Activated CD4-positive, alpha-beta T cell treated with anti-CD3 and anti-CD28 coated beads, Interleukin-2, Interleukin-6, amounts not matched to agents 100 ng/mL and 50 ng/mL, durations not matched to agents 16 hours and 8 hours (primary cell): ENCODE results near the gene TENM3.

Experiments
- DNase-seq: peaks from one replicate; pipeline ENCODE4 v3.0.0-alpha.2; 2020

TENM3 gene

DNA sequence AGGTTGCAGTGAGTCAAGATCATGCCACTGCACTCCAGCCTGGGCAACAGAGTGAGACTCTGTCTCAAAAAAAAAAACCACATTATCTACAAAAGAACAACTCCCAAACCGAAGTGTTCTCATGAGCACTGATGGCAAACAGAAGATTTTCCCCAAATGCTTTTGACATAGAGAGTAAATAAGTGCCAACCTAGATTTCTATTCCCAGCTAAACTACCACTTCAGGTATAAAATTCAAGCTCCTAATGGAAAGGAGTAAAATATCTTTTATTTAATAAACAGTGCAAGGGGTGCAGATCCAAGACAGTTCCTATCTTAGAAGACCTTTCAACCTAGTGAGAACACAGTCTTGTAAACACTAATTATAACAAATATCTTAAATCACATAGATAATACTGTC lies 170.3 kb downstream of the TENM3 start:
- DNase-seq = no peak

DNA sequence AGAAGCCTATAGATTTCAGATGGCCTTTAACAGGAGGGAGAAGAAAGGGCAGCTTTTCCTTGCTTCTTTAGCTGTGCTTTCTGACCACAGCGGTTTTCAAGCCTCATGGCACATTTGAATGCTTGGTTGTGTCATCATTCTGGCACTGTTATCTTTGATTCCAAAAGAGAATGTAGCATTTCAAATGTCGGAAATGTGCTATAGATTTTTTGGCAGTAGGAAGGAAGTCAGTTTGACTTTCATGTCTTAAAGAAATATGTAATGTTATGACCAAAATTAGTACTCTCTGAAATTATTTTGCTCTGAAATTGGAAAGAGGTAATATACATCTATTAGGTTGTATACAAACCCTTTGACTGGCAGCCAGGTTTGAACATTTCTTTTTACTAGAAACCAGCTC lies 171.9 kb downstream of the TENM3 start:
- no peak for DNase-seq

DNA sequence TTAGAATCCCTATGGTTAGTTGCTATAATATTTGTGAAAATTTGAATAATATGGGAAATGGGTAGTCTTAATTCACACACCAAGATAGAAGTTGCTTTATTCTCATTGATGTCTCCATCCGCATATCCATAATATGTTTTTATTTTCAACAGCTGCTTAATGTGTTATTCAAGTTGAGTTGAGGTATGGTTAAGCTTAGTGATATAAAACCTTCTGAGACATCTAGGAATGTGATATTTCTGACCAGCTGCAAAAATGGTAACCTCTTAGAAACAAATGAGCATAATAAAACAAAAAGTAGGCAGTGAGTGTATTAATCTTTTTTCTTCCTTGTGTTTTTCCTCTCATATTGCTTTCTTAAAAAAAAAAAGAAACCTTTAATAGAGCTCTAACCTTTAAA lies 172.9 kb downstream of the TENM3 start:
- no peak for DNase-seq

DNA sequence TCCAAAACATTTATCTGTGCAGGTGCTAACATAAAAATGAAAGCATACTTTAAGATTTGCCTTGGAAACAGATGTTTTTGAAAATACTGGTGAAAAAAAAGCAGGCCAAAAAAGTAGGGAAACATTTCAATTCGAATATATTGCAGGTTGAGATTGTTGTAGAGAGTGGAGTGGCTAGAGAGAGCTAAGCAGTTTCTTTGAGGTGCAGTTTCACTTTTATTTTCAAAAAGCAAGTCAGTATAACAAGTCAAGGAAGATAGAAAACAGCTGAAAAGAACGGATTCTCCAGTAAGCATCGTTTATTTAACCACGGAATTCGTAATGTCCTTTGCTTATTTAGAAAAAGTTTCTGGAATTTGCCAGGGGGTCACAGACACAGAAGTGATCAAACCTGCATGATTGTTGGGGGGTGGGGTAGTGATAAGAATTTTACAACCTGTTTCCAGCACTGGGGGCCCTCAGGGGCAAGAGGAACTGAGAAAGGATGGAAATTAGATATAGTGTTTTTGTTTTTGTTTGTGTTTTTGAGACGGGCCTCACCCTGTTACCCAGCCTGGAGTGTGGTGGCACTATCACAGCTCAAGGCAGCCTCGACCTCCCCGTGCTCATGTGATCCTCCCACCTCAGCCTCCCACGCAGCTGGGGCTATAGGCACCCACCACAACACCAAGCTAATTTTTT lies 175.0 kb downstream of the TENM3 start:
- no peak for DNase-seq

DNA sequence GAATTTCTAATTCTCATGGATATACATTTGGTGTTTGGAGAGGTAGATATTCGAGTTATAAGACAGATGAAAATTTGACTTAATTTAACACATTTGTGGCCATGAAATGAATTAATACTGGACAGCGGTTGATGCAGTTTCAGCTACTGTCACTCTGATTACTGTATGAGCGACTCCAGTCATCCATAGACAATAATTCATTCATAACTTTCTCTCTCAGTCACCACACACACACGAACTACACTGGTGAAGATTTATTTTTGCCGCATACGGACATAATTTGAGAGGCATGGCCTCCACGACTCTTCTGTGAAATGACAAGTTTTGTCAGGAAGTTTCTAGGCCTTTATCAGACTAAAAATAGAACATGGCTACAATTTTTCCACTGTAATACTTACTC lies 177.0 kb downstream of the TENM3 start:
- DNase-seq = no peak

DNA sequence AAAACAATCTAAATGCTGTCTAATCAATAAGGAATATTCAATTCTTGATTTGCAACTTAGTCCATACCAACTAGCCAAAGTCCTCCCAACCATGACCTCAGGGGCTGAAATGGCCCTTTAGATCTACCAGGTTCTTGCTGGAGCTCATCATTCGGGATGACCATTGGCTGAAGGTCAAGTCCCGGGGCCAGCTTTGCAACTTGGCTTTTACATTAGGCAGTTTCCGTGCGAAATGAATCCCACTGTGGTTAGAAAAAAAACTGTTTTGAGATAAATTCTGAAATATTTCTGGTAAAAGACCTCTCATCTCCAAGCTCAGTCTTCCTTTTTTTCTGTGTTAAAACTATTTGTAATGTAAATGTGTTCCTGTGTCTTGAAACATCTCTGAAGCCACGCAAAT lies 178.6 kb downstream of the TENM3 start:
- no peak for DNase-seq

DNA sequence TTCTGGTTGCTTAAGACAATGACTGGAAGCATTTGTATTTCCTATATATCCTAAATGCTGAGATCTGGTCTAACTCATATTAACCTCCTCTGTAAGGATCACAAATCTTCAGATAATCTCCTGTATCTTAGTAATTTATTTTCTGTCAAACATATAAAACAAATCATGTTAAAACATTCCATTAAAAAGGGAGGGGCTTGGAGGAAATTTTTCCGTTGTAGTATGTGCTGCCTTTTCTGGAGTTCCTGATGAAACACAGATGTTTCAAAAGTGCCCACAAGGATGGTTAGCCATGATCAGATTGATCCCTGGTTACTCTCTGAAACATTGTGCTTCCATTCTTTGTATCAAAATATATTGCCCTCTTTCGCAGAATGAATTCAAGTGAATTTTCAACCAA lies 182.1 kb downstream of the TENM3 start:
- no peak for DNase-seq

DNA sequence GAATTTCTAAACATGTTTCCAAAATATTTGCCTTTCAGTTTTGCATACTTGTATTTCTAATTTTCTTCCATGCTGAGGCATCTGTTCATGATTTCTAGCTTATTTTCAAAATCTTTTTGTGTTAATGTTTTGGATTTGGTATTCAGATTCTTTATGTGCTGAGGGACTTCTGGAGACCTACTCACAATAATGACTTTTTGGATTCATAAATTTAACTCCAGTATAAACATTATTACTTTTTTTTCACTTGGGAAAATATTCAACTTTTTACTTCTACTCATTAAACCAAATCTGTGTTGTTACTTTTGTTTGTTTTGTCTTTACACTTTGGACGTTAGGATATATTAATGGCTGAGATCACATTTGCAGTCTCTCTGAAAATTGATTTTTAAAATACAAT lies 183.7 kb downstream of the TENM3 start:
- DNase-seq = no peak

DNA sequence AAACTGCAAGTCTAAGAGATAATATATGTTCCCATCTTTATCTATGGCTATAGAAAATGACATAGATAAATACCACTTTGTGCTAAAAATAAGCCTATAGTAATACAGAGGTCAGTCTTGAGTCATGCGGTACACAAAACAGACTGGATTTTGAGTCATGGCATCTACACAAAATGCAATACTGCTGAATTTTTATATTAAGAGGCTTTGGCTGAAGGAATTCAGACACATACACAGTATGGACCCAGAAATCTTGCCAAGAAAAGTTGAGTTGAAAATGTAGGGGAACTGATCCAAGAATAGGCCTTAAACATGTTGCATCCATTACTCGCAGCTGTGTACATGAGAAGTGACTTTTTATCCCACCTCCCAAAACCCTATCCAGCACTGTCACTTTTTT lies 184.4 kb downstream of the TENM3 start:
- DNase-seq = no peak

DNA sequence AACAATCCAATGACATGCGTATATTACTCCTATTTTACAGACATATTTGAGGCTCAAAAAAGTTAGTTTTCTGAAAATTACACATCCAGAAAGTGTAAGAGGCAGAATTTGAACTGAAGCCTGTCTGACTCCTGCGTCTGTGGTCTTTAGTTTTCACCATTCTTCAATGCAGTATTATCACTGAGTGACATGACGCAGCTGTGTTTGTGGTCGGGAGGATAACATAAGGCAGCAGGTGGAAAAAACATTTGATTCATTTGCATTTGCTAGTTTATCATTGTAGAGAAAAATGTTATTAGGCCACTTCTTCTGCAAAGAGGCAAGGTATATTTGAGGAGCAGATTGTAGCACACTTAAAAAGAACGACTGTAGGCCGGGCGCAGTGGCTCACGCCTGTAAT lies 186.7 kb downstream of the TENM3 start:
- no peak for DNase-seq

DNA sequence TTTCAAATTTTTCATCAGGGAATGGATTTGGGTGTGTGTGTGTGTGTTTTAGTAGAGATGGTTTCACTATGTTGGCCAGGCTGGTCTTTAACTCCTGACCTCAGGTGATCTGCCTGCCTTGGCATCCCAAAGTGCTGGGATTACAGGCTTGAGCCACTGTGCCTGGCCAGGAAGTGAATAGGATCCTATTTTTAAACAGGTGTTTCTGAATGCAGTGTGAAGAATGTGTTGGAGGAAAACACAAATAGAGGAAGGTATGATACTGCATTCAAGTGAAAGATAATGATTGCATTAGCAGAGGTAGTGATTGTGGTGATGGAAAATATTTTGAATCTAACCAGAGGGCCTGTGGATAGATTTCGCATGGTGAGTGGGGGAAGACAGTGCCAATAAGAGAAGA lies 189.6 kb downstream of the TENM3 start:
- no peak for DNase-seq

DNA sequence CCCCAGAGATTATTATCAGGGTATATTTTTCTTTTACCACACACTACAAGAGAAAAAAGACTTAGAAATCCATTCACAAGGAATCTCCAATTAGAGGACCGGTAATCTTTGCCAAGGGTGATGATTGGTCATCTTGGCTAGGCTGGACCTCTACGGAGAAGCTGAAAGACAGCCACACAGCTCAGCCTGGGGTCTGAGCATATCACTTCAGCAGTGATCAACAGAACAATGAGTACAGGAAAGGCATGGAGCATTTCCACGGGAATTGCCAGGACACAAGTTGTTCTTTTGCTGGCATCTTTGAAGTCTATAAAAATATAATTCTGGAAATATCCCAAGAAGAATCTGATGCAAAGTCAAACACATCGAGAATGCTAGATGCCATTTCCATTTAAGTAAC lies 191.5 kb downstream of the TENM3 start:
- DNase-seq = no peak

DNA sequence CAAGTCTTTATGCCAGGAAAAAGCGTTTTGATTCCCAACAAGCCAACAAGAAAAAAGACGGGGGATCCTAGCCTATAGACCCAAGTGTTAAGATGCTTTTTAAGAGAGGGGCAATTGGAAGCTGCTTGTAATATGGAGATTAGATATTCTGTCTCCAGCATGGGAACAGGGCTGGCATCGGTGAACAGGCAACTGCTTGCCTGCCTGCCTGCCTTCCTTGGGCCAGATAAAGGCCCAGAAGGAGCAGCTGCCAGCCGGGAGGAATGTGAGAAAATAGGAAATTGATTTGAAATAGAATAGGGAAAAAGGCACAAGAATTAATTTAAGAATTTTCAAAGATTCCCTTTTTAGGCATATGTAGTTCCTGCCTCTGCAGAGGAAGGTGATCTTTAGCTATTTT lies 192.2 kb downstream of the TENM3 start:
- DNase-seq = no peak

DNA sequence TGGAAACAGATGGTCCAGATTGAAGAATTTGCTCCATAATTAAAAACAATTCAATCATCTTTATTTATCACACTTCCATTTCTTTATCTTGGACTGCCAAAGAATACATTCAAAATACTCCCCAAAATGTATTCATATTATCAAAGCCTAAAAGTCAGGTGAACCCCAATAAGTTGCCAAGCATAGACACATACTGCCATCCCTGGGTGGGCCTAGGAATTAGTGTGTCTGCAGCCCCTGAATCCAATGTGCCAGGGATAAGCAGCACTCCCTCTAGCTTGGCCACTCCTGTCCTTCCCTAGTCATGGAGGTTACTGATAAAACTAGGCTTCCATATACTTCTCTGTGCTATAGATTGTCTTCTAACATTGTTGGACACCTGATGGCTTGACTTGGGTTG lies 199.9 kb downstream of the TENM3 start:
- DNase-seq = no peak

DNA sequence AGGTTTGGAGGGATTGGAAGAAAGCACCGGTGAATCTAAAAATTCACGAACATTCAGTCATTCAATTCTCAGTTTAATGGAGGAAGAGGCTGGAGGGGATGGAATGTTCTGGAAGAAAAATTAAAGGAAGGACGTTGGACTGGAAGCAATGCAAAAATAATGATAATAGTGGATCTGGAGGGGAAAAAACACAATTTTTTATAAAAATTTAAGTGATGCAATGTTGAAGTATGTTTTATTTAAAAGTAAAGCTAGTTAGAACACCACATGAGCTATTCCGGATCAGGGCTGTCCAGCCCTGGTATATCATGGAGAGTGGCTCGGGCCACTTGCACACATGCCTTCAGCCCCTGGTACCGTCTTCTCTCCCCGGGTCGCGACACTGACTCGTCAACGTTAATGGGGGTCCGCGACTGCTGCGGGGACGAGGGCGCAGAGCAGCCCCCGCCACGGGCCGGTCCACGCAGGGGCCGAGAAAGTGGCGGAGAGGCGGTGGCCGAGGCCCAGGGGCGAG lies 204.6 kb downstream of the TENM3 start:
- no peak for DNase-seq

DNA sequence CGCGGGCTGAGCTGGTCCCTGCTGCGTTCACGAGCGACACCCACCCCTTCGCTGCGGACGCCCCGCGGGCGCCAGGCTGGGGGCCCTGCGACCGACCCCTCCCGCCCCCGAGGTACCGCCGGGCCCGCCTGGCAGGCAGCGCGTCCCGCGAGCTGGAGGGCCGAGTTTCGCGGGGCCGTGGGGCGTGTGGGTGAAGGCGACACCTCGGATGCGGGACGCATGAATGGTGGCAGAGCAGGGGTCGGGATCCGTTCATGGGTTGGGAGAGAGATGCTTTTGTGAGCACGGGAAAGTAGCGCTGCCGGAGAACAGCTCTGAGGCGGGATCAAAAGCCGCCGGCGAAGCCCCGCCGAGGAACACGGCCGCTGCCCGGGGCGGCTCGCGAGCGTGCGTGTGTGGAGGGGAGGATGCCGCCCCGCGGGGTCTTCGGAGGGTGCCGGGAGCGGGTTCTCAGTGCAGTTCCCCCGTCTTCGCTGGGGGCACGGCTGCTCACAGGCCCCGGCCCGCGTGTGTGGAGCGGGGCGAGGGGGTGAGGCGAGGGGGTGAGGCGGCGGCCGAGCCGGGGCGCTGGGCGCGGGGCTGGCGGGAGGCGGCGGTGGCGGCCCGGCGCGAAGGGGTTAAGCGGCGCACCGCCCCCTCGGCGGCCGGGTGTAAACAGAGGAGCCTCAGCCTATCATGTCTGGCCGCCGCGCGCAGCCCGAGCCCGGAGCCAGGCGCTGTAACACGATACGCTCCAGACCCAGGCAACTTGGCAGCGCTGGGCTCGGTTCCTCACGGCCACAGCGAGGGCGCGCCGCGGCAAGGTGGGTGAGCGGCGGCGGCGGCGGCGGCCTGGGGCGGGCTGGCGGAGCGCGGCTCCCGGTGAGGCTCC lies 205.3 kb downstream of the TENM3 start:
- peak; percentile 46 for DNase-seq

DNA sequence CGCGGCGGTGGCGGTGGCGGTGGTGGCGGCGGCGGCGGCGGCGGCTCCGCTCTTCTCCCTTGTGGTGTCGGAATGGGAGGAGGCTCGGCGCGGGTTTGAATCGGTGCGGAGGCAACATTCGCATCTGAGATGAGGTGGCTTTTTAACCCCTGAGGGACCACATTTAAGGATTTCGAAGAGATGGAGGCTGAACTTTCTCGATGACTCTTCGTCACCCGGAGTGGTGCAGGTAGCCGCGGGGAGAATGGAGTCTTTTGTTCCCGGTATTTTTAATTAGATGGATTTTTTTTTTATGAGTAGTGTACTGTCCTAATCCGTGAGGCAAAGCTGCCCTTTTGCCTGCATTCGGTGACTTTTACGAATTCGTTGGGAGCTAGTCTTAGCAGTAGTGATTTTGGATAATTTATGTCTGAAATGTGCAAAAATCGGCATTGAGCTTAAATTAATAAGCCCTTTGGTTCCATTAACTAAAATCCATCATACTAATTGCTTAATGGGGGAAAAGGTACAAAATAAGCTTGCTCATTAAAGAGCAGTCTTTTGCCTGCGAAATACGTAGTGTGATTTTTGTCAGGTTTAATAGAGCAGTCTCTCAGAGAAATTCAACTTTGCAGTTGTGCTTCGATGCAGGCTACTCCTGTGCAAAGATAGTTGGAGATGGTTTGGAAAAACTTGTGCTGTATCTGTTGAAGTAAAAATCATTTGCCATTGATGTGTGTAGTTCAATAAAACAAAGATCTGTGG lies 206.2 kb downstream of the TENM3 start:
- no peak for DNase-seq

DNA sequence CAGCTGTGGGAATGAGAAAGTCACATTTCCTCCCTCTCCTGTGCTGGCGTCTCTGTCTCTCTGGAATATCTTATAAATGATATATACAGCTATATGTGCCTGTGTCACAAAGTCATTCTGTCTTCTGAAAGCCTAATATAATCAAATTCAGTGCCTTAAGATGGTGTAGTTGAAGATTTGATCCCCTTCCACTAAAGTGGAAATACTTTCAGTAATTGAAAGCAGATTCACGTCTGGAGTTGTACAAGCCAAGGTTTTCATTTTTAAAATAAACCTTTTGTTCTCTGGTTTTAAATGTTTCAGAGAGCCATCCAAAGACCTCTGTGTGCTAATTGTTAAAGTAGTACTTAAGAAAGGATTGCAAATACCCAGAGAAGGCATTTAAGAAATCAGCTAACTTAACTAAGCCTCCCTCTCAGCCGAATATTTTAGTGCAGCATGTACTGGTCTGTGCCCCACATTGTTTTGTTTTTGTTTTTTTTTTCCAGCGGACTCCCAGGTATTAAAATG lies 206.8 kb downstream of the TENM3 start:
- DNase-seq = no peak

DNA sequence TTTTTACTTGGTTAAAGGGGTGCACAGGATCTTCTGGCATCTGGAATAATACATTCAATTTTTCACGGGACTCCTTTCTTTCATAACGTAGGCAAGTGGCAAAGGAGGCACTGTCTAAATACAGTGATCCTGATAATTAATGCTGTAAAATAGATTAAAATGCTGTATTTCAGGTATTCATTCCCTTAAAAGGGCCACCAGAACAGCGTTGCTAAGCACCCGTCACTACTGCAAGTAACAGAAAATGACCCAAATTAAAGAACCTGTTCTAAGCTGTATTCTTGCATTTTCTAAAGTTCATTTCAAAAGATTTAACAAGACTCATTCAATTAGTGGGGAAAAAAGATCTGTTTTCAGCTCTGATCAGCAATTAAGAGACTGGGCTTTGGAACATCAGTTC lies 208.2 kb downstream of the TENM3 start:
- no peak for DNase-seq

DNA sequence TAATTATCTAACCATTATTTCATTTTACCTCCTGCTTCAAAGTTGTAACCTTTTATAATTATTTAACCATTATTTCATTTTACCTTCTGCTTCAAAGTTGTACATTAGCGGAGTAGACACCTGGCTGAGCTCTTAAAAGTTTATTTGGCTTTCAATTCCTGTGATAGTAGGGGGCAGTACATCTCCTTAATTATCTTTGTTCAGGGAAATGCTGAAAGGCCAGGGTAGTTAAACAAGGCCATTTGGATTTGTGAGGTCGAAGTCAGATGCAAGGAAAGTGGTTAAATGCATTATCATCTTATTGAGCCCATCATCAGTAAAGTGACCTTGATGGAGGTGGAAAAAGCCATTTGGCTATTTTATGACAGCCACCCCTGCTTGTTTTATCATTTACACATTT lies 210.6 kb downstream of the TENM3 start:
- DNase-seq = no peak

DNA sequence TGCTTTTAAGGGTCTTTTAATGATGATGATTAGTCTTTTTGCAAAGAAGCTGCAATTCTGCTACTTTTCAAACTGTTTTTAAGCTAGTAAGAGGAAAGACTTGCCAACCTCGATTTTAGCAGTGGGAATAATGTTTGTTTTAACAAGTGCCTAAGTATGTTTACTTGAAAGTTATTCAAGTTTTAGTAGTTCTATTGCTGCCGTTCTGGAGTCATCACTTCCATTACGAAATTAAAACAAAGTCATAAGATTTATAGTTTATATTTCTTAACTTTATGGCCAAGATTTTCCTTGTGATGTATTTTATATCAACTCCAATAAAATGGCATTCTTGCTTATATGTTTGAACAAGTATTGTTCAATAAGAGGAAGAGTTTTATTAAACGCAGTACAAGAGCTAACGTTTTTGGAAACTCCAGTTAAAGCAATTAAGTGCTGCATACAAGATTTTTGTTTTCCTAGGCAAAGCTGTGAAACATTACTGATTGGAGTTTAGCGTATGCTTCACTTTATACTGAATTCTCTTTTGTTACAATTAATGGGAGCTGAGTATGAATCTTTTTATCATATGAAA lies 211.3 kb downstream of the TENM3 start:
- no peak for DNase-seq

DNA sequence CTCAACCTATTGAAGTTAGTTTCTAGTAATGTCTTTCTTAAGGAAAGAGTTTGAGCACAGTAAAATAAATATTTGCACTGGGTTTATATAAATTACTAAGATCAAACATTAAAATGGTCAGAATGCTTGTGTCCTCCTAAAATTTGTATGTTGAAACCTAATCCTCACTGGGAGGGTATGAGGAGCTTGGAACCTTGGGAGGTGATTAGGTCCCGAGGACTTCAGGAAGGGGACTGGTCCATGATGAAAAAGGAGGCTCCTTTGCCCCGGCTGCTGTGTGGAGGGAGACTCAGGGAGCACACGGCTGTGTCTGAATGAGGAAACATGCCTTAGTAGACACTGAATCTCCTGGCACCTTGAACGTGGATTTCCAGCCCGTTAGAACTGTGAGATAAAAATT lies 221.9 kb downstream of the TENM3 start:
- no peak for DNase-seq

DNA sequence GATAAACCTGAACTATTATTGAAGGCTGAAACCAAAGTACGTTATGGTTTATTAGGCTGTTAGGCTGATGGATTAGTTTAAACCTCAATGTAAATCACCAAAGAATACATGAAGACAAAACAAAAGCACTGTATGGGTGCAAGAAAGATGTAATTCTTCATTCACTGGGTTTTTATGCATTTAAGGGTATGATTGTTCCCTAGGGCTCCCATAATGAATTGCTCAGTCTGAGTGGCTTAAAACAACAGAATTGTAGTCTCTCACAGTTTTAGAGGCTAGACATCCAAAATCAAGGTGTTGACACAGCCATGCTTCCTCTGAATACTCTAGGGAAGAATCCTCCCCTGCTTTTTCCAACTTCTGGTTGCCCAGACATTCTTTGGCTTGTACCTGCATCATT lies 222.8 kb downstream of the TENM3 start:
- no peak for DNase-seq
